Stimulated activated CD8-positive, alpha-beta memory T cell treated with anti-CD3 and anti-CD28 coated beads, Interleukin-4, amount 100 ng/mL, for 1 hour (primary cell): Measurements from ENCODE around the gene IGSF9.

Source experiments
- DNase-seq, 2 donors: peaks; one replicate each; pipeline ENCODE4 v3.0.0-alpha.2; 2020; ENCODE audit warnings: low read depth in 2 of 2, low spot score in 1 of 2

Gene IGSF9

GRCh38 chr1:159945483-159946241, at the start of gene IGSF9:
IGSF9 (minus strand) TSS chr1:159945613; CDS start chr1:159943454, 2,159 bp downstream.
- peak; percentile 57 to 68 for DNase-seq

- no peak for DNase-seq
Observed at GRCh38 chr1:159994896-159995295, 49.5 kb upstream of the IGSF9 start.

- DNase-seq, result no peak
Observed at GRCh38 chr1:159993911-159994310, 48.5 kb upstream of the IGSF9 start.

- no peak for DNase-seq
Observed at GRCh38 chr1:159992161-159992560, 46.7 kb upstream of the IGSF9 start.

- no peak for DNase-seq
Observed at GRCh38 chr1:159991513-159991912, 46.1 kb upstream of the IGSF9 start.

- no peak for DNase-seq
Observed at GRCh38 chr1:159990005-159990404, 44.6 kb upstream of the IGSF9 start.

- no peak for DNase-seq
Observed at GRCh38 chr1:159989581-159989980, 44.2 kb upstream of the IGSF9 start.

- DNase-seq, result no peak
Observed at GRCh38 chr1:159988006-159988405, 42.6 kb upstream of the IGSF9 start.

GRCh38 chr1:159987186-159987585, 41.8 kb upstream of the IGSF9 start:
- DNase-seq, result no peak

GRCh38 chr1:159986531-159986930, 41.1 kb upstream of the IGSF9 start:
- DNase-seq, result no peak

GRCh38 chr1:159986093-159986492, 40.7 kb upstream of the IGSF9 start:
- DNase-seq, result no peak

GRCh38 chr1:159985473-159985872, 40.1 kb upstream of the IGSF9 start:
- no peak for DNase-seq

GRCh38 chr1:159983681-159984080, 38.3 kb upstream of the IGSF9 start:
- DNase-seq, result no peak

- DNase-seq, result no peak
Observed at GRCh38 chr1:159982280-159982679, 36.9 kb upstream of the IGSF9 start.

GRCh38 chr1:159981351-159982055, 36.1 kb upstream of the IGSF9 start:
- DNase-seq, result no peak

- DNase-seq, result no peak
Observed at GRCh38 chr1:159980786-159981185, 35.4 kb upstream of the IGSF9 start.

GRCh38 chr1:159980076-159980475, 34.7 kb upstream of the IGSF9 start:
- DNase-seq, result no peak

- no peak for DNase-seq
Observed at GRCh38 chr1:159979257-159979656, 33.8 kb upstream of the IGSF9 start.

GRCh38 chr1:159978107-159978398, 32.6 kb upstream of the IGSF9 start:
- no peak for DNase-seq

- DNase-seq, result no peak
Observed at GRCh38 chr1:159977364-159978106, 32.1 kb upstream of the IGSF9 start.

GRCh38 chr1:159974350-159974965, 29.0 kb upstream of the IGSF9 start:
- DNase-seq, result no peak
